VCaP (cell line): ENCODE data around the gene PACRGL.
A peak's percentile ranks its signal among the peaks of the same experiment; 100 is the strongest.

ENCODE experiments used
- H3K27ac ChIP-seq: fragments of 450-650 bp; 2 replicates; pipeline ENCODE4 v1.5.1; 2017
- CTCF ChIP-seq: fragments of 450-650 bp; conservative IDR thresholded peaks from 2 replicates; pipeline ENCODE4 v1.5.1; 2017; ENCODE audit warnings: mild to moderate bottlenecking, moderate library complexity

PACRGL gene

GRCh38 chr4:20700007-20700761 lies at the start of gene PACRGL:
Gene PACRGL (plus strand): TSS chr4:20700458. CDS start chr4:20704482, 4,024 bp downstream.
- no peak for TF ChIP-seq CTCF
- H3K27ac ChIP-seq, result peak within 1 kb of the TSS; percentile 62

- H3K27ac ChIP-seq, result no peak overlapping the region
- no peak for TF ChIP-seq CTCF
These were observed 47.9 kb upstream of the PACRGL start for GRCh38 chr4:20652226-20652885.

GRCh38 chr4:20658456-20658855 lies 41.8 kb upstream of the PACRGL start:
- no peak for TF ChIP-seq CTCF
- H3K27ac ChIP-seq, result 0 out of 2 replicates have a peak overlapping the region, but pooled peaks have one; percentile 11

- no peak overlapping the region for H3K27ac ChIP-seq
- no peak for TF ChIP-seq CTCF
These were observed 37.4 kb upstream of the PACRGL start for GRCh38 chr4:20662851-20663250.

GRCh38 chr4:20666012-20666860 lies 34.0 kb upstream of the PACRGL start:
- H3K27ac ChIP-seq, result no peak overlapping the region
- TF ChIP-seq CTCF, result no peak

GRCh38 chr4:20672262-20672661 lies 28.0 kb upstream of the PACRGL start:
- no peak for TF ChIP-seq CTCF
- H3K27ac ChIP-seq, result no peak overlapping the region

- no peak overlapping the region for H3K27ac ChIP-seq
- TF ChIP-seq CTCF, result no peak
These were observed 24.5 kb upstream of the PACRGL start for GRCh38 chr4:20675786-20676185.
